Measurements from ENCODE around the gene KLHDC1. TPM values are rescaled to one million over a fixed set of nuclear protein-coding genes. Genes with fewer than 3 reads are reported as not detected.

Gene KLHDC1
- total RNA-seq, 4 donors from 2014 or later = 0.97 to 6.5 (median 3.2) TPM

GRCh38 chr14:49792618-49793017, 99.7 kb downstream of the KLHDC1 start:
- H3K4me3 ChIP-seq = no peak overlapping the region
- no peak for TF ChIP-seq POLR2A (IDR thresholded peaks at IDR 0.05)
- TF ChIP-seq, protein P1, sequence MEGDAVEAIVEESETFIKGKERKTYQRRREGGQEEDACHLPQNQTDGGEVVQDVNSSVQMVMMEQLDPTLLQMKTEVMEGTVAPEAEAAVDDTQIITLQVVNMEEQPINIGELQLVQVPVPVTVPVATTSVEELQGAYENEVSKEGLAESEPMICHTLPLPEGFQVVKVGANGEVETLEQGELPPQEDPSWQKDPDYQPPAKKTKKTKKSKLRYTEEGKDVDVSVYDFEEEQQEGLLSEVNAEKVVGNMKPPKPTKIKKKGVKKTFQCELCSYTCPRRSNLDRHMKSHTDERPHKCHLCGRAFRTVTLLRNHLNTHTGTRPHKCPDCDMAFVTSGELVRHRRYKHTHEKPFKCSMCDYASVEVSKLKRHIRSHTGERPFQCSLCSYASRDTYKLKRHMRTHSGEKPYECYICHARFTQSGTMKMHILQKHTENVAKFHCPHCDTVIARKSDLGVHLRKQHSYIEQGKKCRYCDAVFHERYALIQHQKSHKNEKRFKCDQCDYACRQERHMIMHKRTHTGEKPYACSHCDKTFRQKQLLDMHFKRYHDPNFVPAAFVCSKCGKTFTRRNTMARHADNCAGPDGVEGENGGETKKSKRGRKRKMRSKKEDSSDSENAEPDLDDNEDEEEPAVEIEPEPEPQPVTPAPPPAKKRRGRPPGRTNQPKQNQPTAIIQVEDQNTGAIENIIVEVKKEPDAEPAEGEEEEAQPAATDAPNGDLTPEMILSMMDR (IDR thresholded peaks at IDR 0.05) = no peak
- no peaks in the 10 kb centered on the region for H3K9me3 ChIP-seq
- no peak for DNase-seq
- intact Hi-C loops (cut with DNase I) = no loop called here
- H3K4me1 ChIP-seq = no peaks in the 10 kb centered on the region
- no peak overlapping the region for H3K27ac ChIP-seq
- peaks cover 20 to 100% (median 43%) of the 10 kb centered on the region in 3 donors for H3K36me3 ChIP-seq
- H3K27me3 ChIP-seq = no peaks in the 10 kb centered on the region
- WGBS, 2 donors = 0% methylated on average over 1 of the region's 1 CpG

DNA sequence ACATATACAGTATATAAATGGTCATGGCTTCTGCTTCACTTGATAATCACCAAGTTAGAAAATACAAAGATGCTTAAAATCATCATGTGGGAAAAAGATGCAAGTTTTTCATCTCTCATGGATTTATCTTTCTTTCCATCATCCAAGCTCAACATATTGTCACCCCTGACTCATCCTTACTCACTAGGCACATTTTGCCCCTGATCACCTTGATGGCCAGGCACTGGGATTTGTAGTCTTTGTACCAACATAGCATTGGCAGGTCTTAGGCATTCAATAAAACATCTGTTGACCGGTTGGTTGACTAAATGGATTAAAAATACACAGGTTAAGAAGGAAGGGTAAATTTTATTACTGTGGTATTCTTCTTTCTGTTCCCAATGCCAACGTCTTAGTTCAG, 103.1 kb downstream of the KLHDC1 start:
- H3K4me3 ChIP-seq = no peak overlapping the region
- peaks cover 19 to 100% (median 41%) of the 10 kb centered on the region in 3 donors for H3K36me3 ChIP-seq
- no peak overlapping the region for H3K27ac ChIP-seq
- H3K9me3 ChIP-seq = no peaks in the 10 kb centered on the region
- intact Hi-C loops (cut with DNase I) = no loop called here
- H3K4me1 ChIP-seq = no peaks in the 10 kb centered on the region
- no peaks in the 10 kb centered on the region for H3K27me3 ChIP-seq
- no peak for DNase-seq
- TF ChIP-seq POLR2A (IDR thresholded peaks at IDR 0.05) = no peak
- TF ChIP-seq, protein P1 (IDR thresholded peaks at IDR 0.05) = no peak
- 89 to 93% methylated on average over 2 of the region's 2 CpGs for WGBS, 2 donors

Small RNAs within 50 kb of the gene (small RNA-seq; reads per million reads assigned to genes)
- 0 reads per million in 4 donors for gene RNU6ATAC30P

Other genes starting within 250 kb of the KLHDC1 start
- over 10,000 TPM in 1 of 4 donors, 1,000 to 10,000 TPM in 2, 100 to 1,000 TPM in 1; 911 to 13,326 (median 8,997) TPM for gene RPS29, start 106.7 kb upstream of the KLHDC1 start, total RNA-seq
- 10 to 100 TPM in 2 of 4 donors, 1 to 10 TPM in 2; 5.5 to 19.8 (median 12.8) TPM for gene LRR1, start 94.2 kb upstream of the KLHDC1 start, total RNA-seq
- gene RPL36AL, start 72.5 kb upstream of the KLHDC1 start, total RNA-seq = 100 to 1,000 TPM; 188 to 260 (median 211) TPM
- gene MGAT2, start 72.3 kb upstream of the KLHDC1 start, total RNA-seq = 10 to 100 TPM; 13.9 to 28.0 (median 19.7) TPM
- 10 to 100 TPM in 2 of 4 donors, 1 to 10 TPM in 2; 5.0 to 11.6 (median 9.6) TPM for gene DNAAF2, start 57.9 kb upstream of the KLHDC1 start, total RNA-seq
- gene POLE2, start 4.9 kb upstream of the KLHDC1 start, total RNA-seq = 10 to 100 TPM in 2 of 4 donors, 1 to 10 TPM in 2; 7.9 to 23.5 (median 13.2) TPM
- 10 to 100 TPM; 21.1 to 56.1 (median 41.5) TPM for gene KLHDC2, start 75.0 kb downstream of the KLHDC1 start, total RNA-seq
- 10 to 100 TPM; 36.4 to 89.8 (median 59.9) TPM for gene NEMF, start 159.7 kb downstream of the KLHDC1 start, total RNA-seq
- gene ARF6, start 200.0 kb downstream of the KLHDC1 start, total RNA-seq = 100 to 1,000 TPM; 109 to 156 (median 133) TPM